Activated CD8-positive, alpha-beta T cell treated with anti-CD3 and anti-CD28 coated beads, Interleukin-2, amount 10 ng/mL, durations not matched to agents 7 days and 5 days (primary cell): ENCODE results near the gene CFHR5. TPM values are rescaled to one million over a fixed set of nuclear protein-coding genes. Genes with fewer than 3 reads are reported as not detected.
"Not testable (repeated sequence)": the region's sequence is repeated elsewhere in the genome, so short reads cannot be mapped to it uniquely, and the experiment has no call there.

ENCODE experiments used
- ATAC-seq: fragments of 150-1000 bp; cut with Tn5 transposase; one replicate; pipeline ENCODE4 v1.10.0; 2021; ENCODE audit warnings: moderate library complexity
- CTCF ChIA-PET: fragments of 350-600 bp; sonication (Branson Sonifier 250); formaldehyde crosslinking; loops from one replicate; lab custom pipeline; 2021; ENCODE audit warnings: antibody characterized with exemption; lab: Charles Lee
- POLR2A ChIA-PET: fragments of 350-600 bp; sonication (Branson Sonifier 250); formaldehyde crosslinking; loops from one replicate; lab custom pipeline; 2021; ENCODE audit warnings: antibody characterized with exemption; lab: Charles Lee
- DNase-seq: peaks from one replicate; pipeline ENCODE4 v3.0.0-alpha.2; 2020
- H3K27ac Mint-ChIP-seq: one replicate; pipeline ENCODE4 v1.8.0; 2021; ENCODE audit warnings: mild to moderate bottlenecking, mixed read lengths
- H3K27me3 Mint-ChIP-seq: one replicate; pipeline ENCODE4 v1.8.0; 2021; ENCODE audit warnings: low read depth, mixed read lengths
- H3K36me3 Mint-ChIP-seq: one replicate; pipeline ENCODE4 v1.8.0; 2021; ENCODE audit warnings: low read depth, mixed read lengths
- H3K4me1 Mint-ChIP-seq: one replicate; pipeline ENCODE4 v1.8.0; 2021; ENCODE audit warnings: low read depth, mixed read lengths
- H3K4me3 Mint-ChIP-seq: one replicate; pipeline ENCODE4 v1.8.0; 2021; ENCODE audit warnings: mild to moderate bottlenecking, mixed read lengths
- H3K9me3 Mint-ChIP-seq: one replicate; pipeline ENCODE4 v1.8.0; 2022; ENCODE audit warnings: mixed read lengths; ENCODE audit not compliant: insufficient read depth
- total RNA-seq, 2 experiments: library from RNA; stranded (reverse); gene quantifications; one replicate each; pipeline ENCODE4 v1.2.3, GENCODE V29; 2021

CFHR5 gene
- total RNA-seq, 2 experiments from 2014 or later: not detected

GRCh38 chr1:196982247-196982646 is 4.9 kb downstream of the CFHR5 start:
- H3K4me3 Mint-ChIP-seq, CTCF ChIA-PET, ATAC-seq, POLR2A ChIA-PET, H3K27me3 Mint-ChIP-seq, DNase-seq, H3K27ac Mint-ChIP-seq, H3K4me1 Mint-ChIP-seq, H3K9me3 Mint-ChIP-seq, H3K36me3 Mint-ChIP-seq: not testable (repeated sequence)

GRCh38 chr1:196991919-196992651 is 14.7 kb downstream of the CFHR5 start:
- H3K4me3 Mint-ChIP-seq, H3K27me3 Mint-ChIP-seq, H3K36me3 Mint-ChIP-seq, H3K27ac Mint-ChIP-seq, H3K9me3 Mint-ChIP-seq, H3K4me1 Mint-ChIP-seq, DNase-seq, ATAC-seq, POLR2A ChIA-PET, CTCF ChIA-PET: not testable (repeated sequence)

- H3K4me3 Mint-ChIP-seq: no peak overlapping the region
- no peaks in the 10 kb centered on the region for H3K4me1 Mint-ChIP-seq
- ATAC-seq (no peak), DNase-seq (no peak)
- no peaks in the 10 kb centered on the region for H3K36me3 Mint-ChIP-seq
- ChIA-PET POLR2A (interaction anchor here (1.0 kb wide), 1 partner anchor 49 kb away, joined by 3 read pairs; no protein-coding TSS in a partner anchor), CTCF (no interaction called here)
- H3K9me3 Mint-ChIP-seq: no peaks in the 10 kb centered on the region
- H3K27ac Mint-ChIP-seq: no peak overlapping the region
- no peaks in the 10 kb centered on the region for H3K27me3 Mint-ChIP-seq
Measured at GRCh38 chr1:196993916-196994315, 16.6 kb downstream of the CFHR5 start.

- no peak overlapping the region for H3K4me3 Mint-ChIP-seq
- POLR2A ChIA-PET: no interaction called here
- H3K4me1 Mint-ChIP-seq: no peaks in the 10 kb centered on the region
- CTCF ChIA-PET: no interaction called here
- no peaks in the 10 kb centered on the region for H3K27me3 Mint-ChIP-seq
- no peak overlapping the region for H3K27ac Mint-ChIP-seq
- no peaks in the 10 kb centered on the region for H3K9me3 Mint-ChIP-seq
- H3K36me3 Mint-ChIP-seq: no peaks in the 10 kb centered on the region
- ATAC-seq (no peak), DNase-seq (no peak)
Measured at GRCh38 chr1:196997423-196997822, 20.1 kb downstream of the CFHR5 start.

GRCh38 chr1:197001828-197002227 is 24.5 kb downstream of the CFHR5 start:
- ChIA-PET POLR2A (no interaction called here), CTCF (no interaction called here)
- Mint-ChIP-seq H3K36me3 (no peaks in the 10 kb centered on the region), H3K27me3 (no peaks in the 10 kb centered on the region), H3K9me3 (no peaks in the 10 kb centered on the region), H3K27ac (no peak overlapping the region), H3K4me1 (no peaks in the 10 kb centered on the region), H3K4me3 (no peak overlapping the region)
- no peak for ATAC-seq
- DNase-seq: no peak

GRCh38 chr1:197003132-197003531 is 25.8 kb downstream of the CFHR5 start:
- Mint-ChIP-seq H3K36me3 (no peaks in the 10 kb centered on the region), H3K4me3 (no peak overlapping the region), H3K27ac (no peak overlapping the region), H3K9me3 (no peaks in the 10 kb centered on the region), H3K4me1 (no peaks in the 10 kb centered on the region), H3K27me3 (no peaks in the 10 kb centered on the region)
- no peak for DNase-seq
- no peak for ATAC-seq
- CTCF ChIA-PET: no interaction called here
- POLR2A ChIA-PET: no interaction called here

GRCh38 chr1:197008861-197009260 is 31.5 kb downstream of the CFHR5 start:
- Mint-ChIP-seq H3K9me3 (no peaks in the 10 kb centered on the region), H3K27ac (no peak overlapping the region), H3K4me1 (no peaks in the 10 kb centered on the region), H3K36me3 (no peaks in the 10 kb centered on the region), H3K4me3 (no peak overlapping the region), H3K27me3 (no peaks in the 10 kb centered on the region)
- DNase-seq (no peak), ATAC-seq (no peak)
- POLR2A ChIA-PET: no interaction called here
- CTCF ChIA-PET: no interaction called here

GRCh38 chr1:197011614-197012013 is 34.3 kb downstream of the CFHR5 start:
- Mint-ChIP-seq H3K4me1 (no peaks in the 10 kb centered on the region), H3K9me3 (no peaks in the 10 kb centered on the region), H3K4me3 (no peak overlapping the region), H3K27ac (no peak overlapping the region), H3K36me3 (no peaks in the 10 kb centered on the region), H3K27me3 (no peaks in the 10 kb centered on the region)
- no peak for ATAC-seq
- ChIA-PET CTCF (no interaction called here), POLR2A (no interaction called here)
- no peak for DNase-seq

- no peak overlapping the region for H3K27ac Mint-ChIP-seq
- CTCF ChIA-PET: no interaction called here
- no peak overlapping the region for H3K4me3 Mint-ChIP-seq
- ATAC-seq (no peak), DNase-seq (no peak)
- no peaks in the 10 kb centered on the region for H3K4me1 Mint-ChIP-seq
- H3K36me3 Mint-ChIP-seq: no peaks in the 10 kb centered on the region
- H3K27me3 Mint-ChIP-seq: no peaks in the 10 kb centered on the region
- no peaks in the 10 kb centered on the region for H3K9me3 Mint-ChIP-seq
- POLR2A ChIA-PET: no interaction called here
Measured at GRCh38 chr1:197013234-197013633, 35.9 kb downstream of the CFHR5 start.

GRCh38 chr1:197016751-197017150 is 39.4 kb downstream of the CFHR5 start:
- no peak overlapping the region for H3K27ac Mint-ChIP-seq
- POLR2A ChIA-PET: no interaction called here

GRCh38 chr1:197017558-197018146 is 40.3 kb downstream of the CFHR5 start:
- Mint-ChIP-seq H3K4me3 (no peak overlapping the region), H3K9me3 (no peaks in the 10 kb centered on the region), H3K4me1 (no peaks in the 10 kb centered on the region), H3K27ac (no peak overlapping the region), H3K36me3 (no peaks in the 10 kb centered on the region), H3K27me3 (peaks cover 2% of the 10 kb centered on the region)
- no peak for DNase-seq
- ATAC-seq: no peak
- CTCF ChIA-PET: no interaction called here
- POLR2A ChIA-PET: no interaction called here

More at GRCh38 chr1:197016751-197017150, 39.4 kb downstream of the CFHR5 start:
- H3K9me3 Mint-ChIP-seq: no peaks in the 10 kb centered on the region
- ATAC-seq (no peak), DNase-seq (no peak)
- H3K27me3 Mint-ChIP-seq: peaks cover 2% of the 10 kb centered on the region
- CTCF ChIA-PET: no interaction called here
- H3K4me1 Mint-ChIP-seq: no peaks in the 10 kb centered on the region
- H3K4me3 Mint-ChIP-seq: no peak overlapping the region
- no peaks in the 10 kb centered on the region for H3K36me3 Mint-ChIP-seq

GRCh38 chr1:197021716-197022115 is 44.4 kb downstream of the CFHR5 start:
- no peak for ATAC-seq
- ChIA-PET CTCF (no interaction called here), POLR2A (no interaction called here)
- Mint-ChIP-seq H3K4me1 (no peaks in the 10 kb centered on the region), H3K4me3 (no peak overlapping the region), H3K27me3 (peaks cover 2% of the 10 kb centered on the region), H3K27ac (no peak overlapping the region), H3K9me3 (no peaks in the 10 kb centered on the region), H3K36me3 (no peaks in the 10 kb centered on the region)
- no peak for DNase-seq
